ENCODE results near the gene NHERF1. TPM values are rescaled to one million over a fixed set of nuclear protein-coding genes. Genes with fewer than 3 reads are reported as not detected.
A peak's percentile ranks its signal among the peaks of the same experiment; 100 is the strongest.

Gene NHERF1
- total RNA-seq, 2 donors from 2014 or later, result 20.2 to 30.9 TPM

DNA sequence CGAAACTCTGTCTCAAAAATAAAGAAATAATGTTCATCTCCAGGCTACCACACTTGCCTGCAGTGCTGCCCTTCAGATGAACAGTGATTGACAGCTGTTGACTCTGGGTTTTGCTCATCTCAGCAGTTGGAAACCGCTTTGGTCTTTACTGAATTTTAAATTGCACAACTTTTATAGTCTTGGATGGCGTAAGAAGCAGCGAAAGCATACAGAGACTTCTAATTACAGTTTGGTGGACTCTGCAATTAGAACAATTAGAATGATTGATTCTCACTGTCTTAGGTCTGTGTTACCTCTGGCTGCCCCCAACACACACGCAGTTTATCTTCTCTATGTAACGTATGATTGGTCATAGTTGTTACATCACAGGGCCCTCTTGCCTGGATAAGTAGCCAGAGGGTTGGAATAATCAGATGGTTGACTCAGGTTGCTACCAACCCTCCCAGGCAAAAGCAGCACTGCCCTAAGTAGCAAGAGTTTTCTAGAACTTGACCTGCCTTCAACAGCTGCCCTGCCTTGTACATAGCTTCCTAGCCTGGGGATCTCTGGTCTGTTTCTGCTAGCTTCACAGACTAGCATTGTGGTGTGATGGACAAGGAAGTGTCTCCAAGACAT, 29.6 kb downstream of the NHERF1 start:
- H3K9me3 ChIP-seq, result no peaks in the 10 kb centered on the region
- H3K36me3 ChIP-seq, result peaks cover 8% of the 10 kb centered on the region
- no peaks in the 10 kb centered on the region for H3K27me3 ChIP-seq
- H3K27ac ChIP-seq, result no peak overlapping the region
- peaks cover 0 to 40% of the 10 kb centered on the region in 2 donors for H3K4me1 ChIP-seq
- TF ChIP-seq, protein P1, sequence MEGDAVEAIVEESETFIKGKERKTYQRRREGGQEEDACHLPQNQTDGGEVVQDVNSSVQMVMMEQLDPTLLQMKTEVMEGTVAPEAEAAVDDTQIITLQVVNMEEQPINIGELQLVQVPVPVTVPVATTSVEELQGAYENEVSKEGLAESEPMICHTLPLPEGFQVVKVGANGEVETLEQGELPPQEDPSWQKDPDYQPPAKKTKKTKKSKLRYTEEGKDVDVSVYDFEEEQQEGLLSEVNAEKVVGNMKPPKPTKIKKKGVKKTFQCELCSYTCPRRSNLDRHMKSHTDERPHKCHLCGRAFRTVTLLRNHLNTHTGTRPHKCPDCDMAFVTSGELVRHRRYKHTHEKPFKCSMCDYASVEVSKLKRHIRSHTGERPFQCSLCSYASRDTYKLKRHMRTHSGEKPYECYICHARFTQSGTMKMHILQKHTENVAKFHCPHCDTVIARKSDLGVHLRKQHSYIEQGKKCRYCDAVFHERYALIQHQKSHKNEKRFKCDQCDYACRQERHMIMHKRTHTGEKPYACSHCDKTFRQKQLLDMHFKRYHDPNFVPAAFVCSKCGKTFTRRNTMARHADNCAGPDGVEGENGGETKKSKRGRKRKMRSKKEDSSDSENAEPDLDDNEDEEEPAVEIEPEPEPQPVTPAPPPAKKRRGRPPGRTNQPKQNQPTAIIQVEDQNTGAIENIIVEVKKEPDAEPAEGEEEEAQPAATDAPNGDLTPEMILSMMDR (IDR thresholded peaks at IDR 0.05), result no peak
- DNase-seq (ENCODE audit: low spot score), result no peak
- H3K4me3 ChIP-seq, result no peak overlapping the region

DNA sequence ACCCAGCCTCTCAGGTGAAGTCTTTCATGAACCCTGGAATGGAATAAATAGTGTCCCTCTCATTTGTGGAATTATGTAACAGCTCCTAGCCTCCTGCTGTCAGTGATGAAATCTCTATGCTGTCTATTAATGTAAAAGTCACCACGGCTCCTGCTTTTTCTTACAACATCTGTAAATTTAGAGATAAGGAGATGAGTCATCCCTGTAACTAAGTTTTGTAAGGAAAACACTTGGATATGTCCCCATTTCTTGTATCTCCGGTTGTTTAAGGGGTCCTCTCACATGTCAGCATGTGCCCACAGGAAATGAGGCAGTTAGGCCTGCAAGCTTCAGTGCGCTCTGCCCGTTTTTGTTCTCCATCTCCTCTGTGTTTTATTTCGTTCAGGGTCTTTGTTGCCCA, 30.5 kb downstream of the NHERF1 start:
- H3K36me3 ChIP-seq, result no peaks in the 10 kb centered on the region
- peaks cover 0 to 33% of the 10 kb centered on the region in 2 donors for H3K4me1 ChIP-seq
- no peaks in the 10 kb centered on the region for H3K27me3 ChIP-seq
- TF ChIP-seq, protein P1 (IDR thresholded peaks at IDR 0.05), result no peak
- no peak overlapping the region for H3K4me3 ChIP-seq
- H3K9me3 ChIP-seq, result no peaks in the 10 kb centered on the region
- no peak overlapping the region for H3K27ac ChIP-seq
- no peak for DNase-seq (ENCODE audit: low spot score)

DNA sequence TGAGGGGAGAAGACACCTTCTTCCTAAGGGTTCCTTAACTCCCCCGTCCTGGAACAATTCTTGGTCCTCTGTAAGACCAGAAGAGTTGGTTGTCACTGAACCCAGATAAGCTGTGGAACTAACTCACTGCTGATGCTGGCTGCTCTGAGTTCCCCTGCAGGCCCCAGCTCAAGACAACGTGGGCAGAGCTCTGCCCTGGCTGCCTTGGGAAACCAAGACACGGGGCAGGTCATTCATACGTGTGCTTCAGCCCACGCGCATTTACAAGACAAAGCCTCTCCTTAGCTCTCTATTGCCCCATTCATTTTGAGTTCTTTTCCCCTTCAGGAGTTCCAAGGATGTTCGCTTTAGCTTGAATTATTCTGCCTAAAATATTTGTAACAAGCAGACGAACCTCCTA, 31.1 kb downstream of the NHERF1 start:
- peaks cover 0 to 29% of the 10 kb centered on the region in 2 donors for H3K4me1 ChIP-seq
- H3K27me3 ChIP-seq, result no peaks in the 10 kb centered on the region
- H3K4me3 ChIP-seq, result no peak overlapping the region
- no peak for DNase-seq (ENCODE audit: low spot score)
- H3K36me3 ChIP-seq, result no peaks in the 10 kb centered on the region
- H3K9me3 ChIP-seq, result no peaks in the 10 kb centered on the region
- TF ChIP-seq, protein P1 (IDR thresholded peaks at IDR 0.05), result no peak
- H3K27ac ChIP-seq, result peak overlapping the region in 1 of 2 donors; percentile 3

DNA sequence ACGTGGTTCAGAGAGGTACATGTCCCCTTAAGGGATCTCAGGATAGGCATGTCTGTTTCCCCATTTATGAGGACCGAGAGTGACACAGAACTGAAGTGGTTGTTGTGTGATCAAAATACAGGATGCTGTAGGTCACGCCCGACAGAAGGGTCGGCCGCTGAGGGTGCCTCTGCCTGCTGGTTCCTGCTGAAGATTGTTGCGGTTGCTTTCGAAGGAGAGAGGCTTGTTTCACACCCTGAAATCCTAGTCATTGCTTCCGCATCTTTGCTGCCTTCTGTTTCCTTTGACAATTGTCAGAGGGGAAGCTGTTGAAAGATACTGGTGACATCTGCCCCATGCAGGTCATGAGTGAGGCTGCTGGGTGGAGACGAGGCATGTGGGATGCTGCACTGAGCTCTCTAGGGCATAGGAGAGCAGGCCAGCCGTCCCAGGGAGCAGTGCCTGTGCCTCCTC, 31.5 kb downstream of the NHERF1 start:
- H3K27me3 ChIP-seq, result no peaks in the 10 kb centered on the region
- H3K36me3 ChIP-seq, result no peaks in the 10 kb centered on the region
- no peak overlapping the region for H3K4me3 ChIP-seq
- H3K4me1 ChIP-seq, result peaks cover 0 to 24% of the 10 kb centered on the region in 2 donors
- no peaks in the 10 kb centered on the region for H3K9me3 ChIP-seq
- DNase-seq (ENCODE audit: low spot score), result peak; percentile 78
- H3K27ac ChIP-seq, result peak overlapping the region in 1 of 2 donors; percentile 3
- TF ChIP-seq, protein P1 (IDR thresholded peaks at IDR 0.05), result no peak

DNA sequence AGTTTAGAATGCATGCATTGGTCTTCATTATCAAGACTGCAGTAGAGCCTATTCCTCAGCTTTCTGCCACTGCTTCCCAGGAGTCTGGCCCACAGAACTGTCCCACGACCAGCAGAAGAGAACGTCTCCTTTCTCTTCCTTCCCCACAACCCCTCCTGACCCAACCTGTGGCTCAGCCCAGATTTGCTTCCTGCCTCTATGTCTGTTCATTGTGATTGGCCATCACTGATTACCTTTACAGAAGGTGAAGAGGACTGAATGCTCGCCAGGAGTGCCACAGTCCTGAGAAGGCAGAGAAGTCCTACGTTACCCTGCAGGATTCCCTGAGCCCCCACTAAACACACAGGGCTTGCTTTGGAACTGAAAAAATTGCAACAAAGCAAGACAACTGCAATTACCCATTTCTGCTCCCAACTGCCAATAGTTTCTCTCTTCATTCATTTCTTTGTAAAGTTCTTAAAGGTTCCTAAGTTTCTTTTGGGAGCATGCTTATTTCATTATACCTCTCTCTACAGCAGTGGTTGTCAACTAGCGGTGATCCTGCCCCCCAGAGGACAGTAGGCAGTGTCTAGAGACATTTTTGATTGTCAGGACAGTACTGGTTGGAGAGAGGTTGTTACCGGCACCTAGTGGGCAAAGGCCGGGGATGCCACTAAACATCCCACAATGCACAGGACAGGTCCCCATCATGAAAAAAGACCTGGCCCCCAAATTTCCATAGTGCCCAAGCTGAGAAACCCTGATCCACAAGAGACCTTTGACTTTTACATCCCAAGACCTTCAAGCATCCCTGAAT, 32.2 kb downstream of the NHERF1 start:
- TF ChIP-seq, protein P1 (IDR thresholded peaks at IDR 0.05), result peak in 1 of 2 donors; percentile 33
- no peak overlapping the region for H3K4me3 ChIP-seq
- H3K27me3 ChIP-seq, result no peaks in the 10 kb centered on the region
- DNase-seq (ENCODE audit: low spot score), result no peak
- no peaks in the 10 kb centered on the region for H3K36me3 ChIP-seq
- H3K4me1 ChIP-seq, result peaks cover 0 to 17% of the 10 kb centered on the region in 2 donors
- no peaks in the 10 kb centered on the region for H3K9me3 ChIP-seq
- H3K27ac ChIP-seq, result no peak overlapping the region

All from right atrium auricular region (tissue), 2 donors.